NCI-H2107 (cell line): ENCODE measurements around the gene ATG13.
"Not testable (repeated sequence)": the region's sequence is repeated elsewhere in the genome, so short reads cannot be mapped to it uniquely, and the experiment has no call there.

Experiments used
- DNase-seq: peaks from one replicate; lab custom pipeline; 2025; lab: John Stamatoyannopoulos, UW

ATG13 gene

GRCh38 chr11:46697723-46698122 lies 80.4 kb downstream of the ATG13 start:
- DNase-seq, result no peak

- DNase-seq, result no peak
Measured at GRCh38 chr11:46698597-46698996, 81.2 kb downstream of the ATG13 start.

GRCh38 chr11:46700241-46701077 lies 83.1 kb downstream of the ATG13 start, which contains the start of the genes ARHGAP1 and ZNF408:
Gene ARHGAP1, minus strand, starts transcription at chr11:46700619. Its CDS starts 4,512 bp downstream, at chr11:46696107.
Gene ZNF408, plus strand, starts transcription at chr11:46701031. Its CDS starts 17 bp downstream, at chr11:46701048.
- peak; percentile 94 for DNase-seq

GRCh38 chr11:46701078-46701654 lies 83.8 kb downstream of the ATG13 start:
- no peak for DNase-seq

- no peak for DNase-seq
Measured at GRCh38 chr11:46705070-46705688, 87.8 kb downstream of the ATG13 start.

- DNase-seq, result no peak
Measured at GRCh38 chr11:46706886-46707285, 89.5 kb downstream of the ATG13 start.

- DNase-seq, result not testable (repeated sequence)
Measured at GRCh38 chr11:46709351-46709750, 92.0 kb downstream of the ATG13 start.

- no peak for DNase-seq
Measured at GRCh38 chr11:46710821-46711269, 93.5 kb downstream of the ATG13 start.

GRCh38 chr11:46711303-46711702 lies 94.0 kb downstream of the ATG13 start:
- DNase-seq, result no peak

- no peak for DNase-seq
Measured at GRCh38 chr11:46712874-46713576, 95.7 kb downstream of the ATG13 start.

GRCh38 chr11:46717825-46718154 lies 100.4 kb downstream of the ATG13 start:
- not testable (repeated sequence) for DNase-seq

- no peak for DNase-seq
Measured at GRCh38 chr11:46718155-46719019, 101.0 kb downstream of the ATG13 start.

- no peak for DNase-seq
Measured at GRCh38 chr11:46719048-46719542, 101.7 kb downstream of the ATG13 start, which contains the start of gene F2. Gene F2, plus strand, starts transcription at chr11:46719213. Its CDS starts 23 bp downstream, at chr11:46719236.

GRCh38 chr11:46719543-46720218 lies 102.3 kb downstream of the ATG13 start:
- DNase-seq, result no peak

GRCh38 chr11:46721286-46721685 lies 103.9 kb downstream of the ATG13 start:
- no peak for DNase-seq

- DNase-seq, result no peak
Measured at GRCh38 chr11:46722566-46723358, 105.4 kb downstream of the ATG13 start.

GRCh38 chr11:46723359-46723680 lies 106.0 kb downstream of the ATG13 start:
- DNase-seq, result no peak

- peak; percentile 36 for DNase-seq
Measured at GRCh38 chr11:46724088-46724487, 106.7 kb downstream of the ATG13 start.
